A549 (cell line): ENCODE results near the gene EDN2. TPM values are rescaled to one million over a fixed set of nuclear protein-coding genes. Genes with fewer than 3 reads are reported as not detected.

Source experiments
- ATAC-seq, 2 experiments: fragments of 200-7000 bp in 1 of 2; fragments of >200 bp in 1 of 2; cut with Nextera tagmentation in 1 of 2; cut with Tn5 transposase in 1 of 2; 3 replicates each; pipeline versions ENCODE4 v1.8.0 to v1.9.1; 2018 to 2020; ENCODE audit warnings: mild to moderate bottlenecking in 1 of 2, moderate library complexity in 1 of 2
- CTCF ChIA-PET: fragments of 300-600 bp; sonication (Branson Sonifier 250); formaldehyde crosslinking; extraction: SDS; loops from one replicate; lab custom pipeline; 2021; ENCODE audit warnings: antibody characterized with exemption, inconsistent platforms; lab: Yijun Ruan, JAX
- POLR2A ChIA-PET: fragments of 350-600 bp; formaldehyde crosslinking; extraction: SDS; loops from one replicate; lab custom pipeline; 2021; ENCODE audit warnings: antibody characterized with exemption, inconsistent platforms; lab: Yijun Ruan, JAX
- DNase-seq, 2 experiments: peaks; one replicate each; pipeline versions ENCODE4 v3.0.0 to v3.0.0-alpha.2; 2011 to 2016; ENCODE audit warnings: low read depth in 1 of 2, low spot score in 1 of 2
- FAIRE-seq: peaks from 2 replicates; lab custom pipeline; 2011; peaks lifted over from hg19 to GRCh38; lab: Jason Lieb, UNC
- H3K27ac ChIP-seq, 2 experiments: fragments of >200 bp; sonication (Bioruptor Twin); formaldehyde crosslinking; 3 replicates each; pipeline ENCODE4 v1.5.1; 2016 to 2017
- H3K4me1 ChIP-seq: fragments of >200 bp; sonication (Bioruptor Twin); formaldehyde crosslinking; 3 replicates; pipeline ENCODE4 v1.6.1; 2016
- H3K4me2 ChIP-seq: fragments of >200 bp; sonication (Bioruptor Twin); formaldehyde crosslinking; 3 replicates; pipeline ENCODE4 v1.6.1; 2016
- H3K4me3 ChIP-seq: fragments of >200 bp; sonication (Bioruptor Twin); formaldehyde crosslinking; 3 replicates; pipeline ENCODE4 v1.5.1; 2016
- H3K9me3 ChIP-seq: fragments of >200 bp; sonication (Bioruptor Twin); formaldehyde crosslinking; 3 replicates; pipeline ENCODE4 v1.6.1; 2016
- CBX8 ChIP-seq: fragments of 200-600 bp; sonication (generic); IDR thresholded peaks from 2 replicates; pipeline ENCODE4 v1.6.1; 2016
- CHD2 ChIP-seq: fragments of 150-350 bp; IDR thresholded peaks from 2 replicates; pipeline ENCODE4 v1.6.1; 2014; ENCODE audit warnings: low read length; ENCODE audit not compliant: partially characterized antibody
- CHD4 ChIP-seq: fragments of 200-600 bp; sonication (generic); IDR thresholded peaks from 2 replicates; pipeline ENCODE4 v1.6.1; 2016; ENCODE audit warnings: antibody characterized with exemption, mild to moderate bottlenecking, borderline replicate concordance
- EHF ChIP-seq: fragments of 250-450 bp; sonication (Bioruptor Pico); IDR thresholded peaks from 2 replicates; pipeline ENCODE4 v1.5.0; 2020; ENCODE audit warnings: mild to moderate bottlenecking
- EHMT2 ChIP-seq: fragments of 200-600 bp; sonication (generic); IDR thresholded peaks from 2 replicates; pipeline ENCODE4 v1.6.1; 2016; ENCODE audit warnings: antibody characterized with exemption, low read depth, mild to moderate bottlenecking, moderate library complexity
- EP300 ChIP-seq, 2 experiments: fragments of >200 bp; sonication (Bioruptor Twin); formaldehyde crosslinking; IDR thresholded peaks; 2 replicates in 1 of 2; 3 replicates in 1 of 2; pipeline ENCODE4 v1.6.1; 2016 to 2017
- FOXS1 ChIP-seq: fragments of 250-450 bp; sonication (Bioruptor Pico); IDR thresholded peaks from 2 replicates; pipeline ENCODE4 v1.5.0; 2020; ENCODE audit warnings: mild to moderate bottlenecking, moderate library complexity
- HEYL ChIP-seq: fragments of 250-450 bp; sonication (Bioruptor Pico); IDR thresholded peaks from 2 replicates; pipeline ENCODE4 v1.8.0; 2021; ENCODE audit warnings: mild to moderate bottlenecking, moderate library complexity
- HMGXB4 ChIP-seq: fragments of 250-450 bp; sonication (Bioruptor Pico); IDR thresholded peaks from 2 replicates; pipeline ENCODE4 v1.5.0; 2021; ENCODE audit warnings: mild to moderate bottlenecking, moderate library complexity, borderline replicate concordance
- HOXB5 ChIP-seq: fragments of 250-450 bp; sonication (Bioruptor Pico); IDR thresholded peaks from 2 replicates; pipeline ENCODE4 v1.5.0; 2020; ENCODE audit warnings: mild to moderate bottlenecking, moderate library complexity
- KDM5A ChIP-seq: fragments of 200-600 bp; sonication (generic); IDR thresholded peaks from 2 replicates; pipeline ENCODE4 v1.6.1; 2016; ENCODE audit warnings: antibody characterized with exemption, mild to moderate bottlenecking
- MAFK ChIP-seq: fragments of 450-650 bp; IDR thresholded peaks from 2 replicates; pipeline ENCODE4 v1.6.1; 2014; ENCODE audit not compliant: partially characterized antibody
- MYC ChIP-seq: IDR thresholded peaks from 2 replicates; pipeline ENCODE4 v1.6.1; 2012; ENCODE audit warnings: mild to moderate bottlenecking, inconsistent platforms, low read length, improper control_type of control experiment, borderline replicate concordance
- NPAS2 ChIP-seq: fragments of 250-450 bp; sonication (Bioruptor Pico); IDR thresholded peaks from 2 replicates; pipeline ENCODE4 v1.8.0; 2022; ENCODE audit warnings: mild to moderate bottlenecking, moderate library complexity, borderline replicate concordance
- NR3C1 ChIP-seq: fragments of >200 bp; sonication (Bioruptor Twin); formaldehyde crosslinking; IDR thresholded peaks from 3 replicates; pipeline ENCODE4 v1.6.1; 2017
- PBX3 ChIP-seq: IDR thresholded peaks from 2 replicates; pipeline ENCODE4 v1.6.1; 2012
- PHF8 ChIP-seq: fragments of 200-600 bp; sonication (generic); IDR thresholded peaks from 2 replicates; pipeline ENCODE4 v1.6.1; 2016; ENCODE audit warnings: low read depth, mild to moderate bottlenecking, antibody characterized with exemption, moderate library complexity, borderline replicate concordance
- POLR2AphosphoS2 ChIP-seq: conservative IDR thresholded peaks from 2 replicates; pipeline ENCODE4 v1.6.1; 2012; ENCODE audit warnings: low read length, improper control_type of control experiment, inconsistent platforms
- RARB ChIP-seq: fragments of 250-450 bp; sonication (Bioruptor Pico); IDR thresholded peaks from 2 replicates; pipeline ENCODE4 v1.8.0; 2021; ENCODE audit warnings: mild to moderate bottlenecking, moderate library complexity
- RCOR1 ChIP-seq: fragments of 150-350 bp; IDR thresholded peaks from 2 replicates; pipeline ENCODE4 v1.6.1; 2014; ENCODE audit warnings: antibody characterized with exemption, low read length, low read depth
- TFCP2L1 ChIP-seq: fragments of 250-450 bp; sonication (Bioruptor Pico); IDR thresholded peaks from 2 replicates; pipeline ENCODE4 v1.5.0; 2021; ENCODE audit warnings: mild to moderate bottlenecking
- ZC3H11A ChIP-seq: fragments of 450-650 bp; IDR thresholded peaks from 2 replicates; pipeline ENCODE4 v1.6.1; 2014; ENCODE audit warnings: antibody characterized with exemption, mild to moderate bottlenecking
- ZFP36 ChIP-seq: fragments of 450-650 bp; IDR thresholded peaks from 2 replicates; pipeline ENCODE4 v1.6.1; 2014; ENCODE audit warnings: borderline replicate concordance; ENCODE audit not compliant: partially characterized antibody
- ZSCAN20 ChIP-seq: fragments of 250-450 bp; sonication (Bioruptor Pico); IDR thresholded peaks from 2 replicates; pipeline ENCODE4 v1.8.0; 2022; ENCODE audit warnings: mild to moderate bottlenecking, moderate library complexity
- WGBS: methylation state at CpG from one replicate; pipeline ENCODE4 v1.1.6; 2017; ENCODE audit errors: missing lambda C conversion rate; 5-methylcytosine and 5-hydroxymethylcytosine counted together
- polyA plus RNA-seq, 4 experiments: library from polyadenylated mRNA; depleted of rRNA in 3 of 4; stranded (reverse); fragments of >200 nt; fragmentation: RNase III in 1 of 4; extraction: RNeasy Plus Mini Kit Qiagen cat#74134 plus additional on column Dnase treatment in 1 of 4; gene quantifications; 2 replicates in 3 of 4; 3 replicates in 1 of 4; pipeline ENCODE4 v1.2.3, GENCODE V29; 2011 to 2017
- TF ChIP-seq, protein P1 (sequence below): fragments of >200 bp; sonication (Bioruptor Twin); formaldehyde crosslinking; IDR thresholded peaks from 2 replicates; pipeline ENCODE4 v1.6.1; 2016
- TF ChIP-seq, protein P2 (sequence below): fragments of >200 bp; sonication (Bioruptor Twin); formaldehyde crosslinking; IDR thresholded peaks from 3 replicates; pipeline ENCODE4 v1.5.1; 2016

Gene EDN2
- polyA plus RNA-seq, 2 of the 4 experiments (the other 2 are of a cell fraction) = 1.2 to 3.2 TPM

- ChIA-PET POLR2A (no interaction called here), CTCF (interaction anchor here (1.9 kb wide), 1 partner anchor 40 kb away, joined by 6 read pairs; no protein-coding TSS in a partner anchor)
- no peak for FAIRE-seq
- Histone ChIP-seq H3K4me1 (no peaks in the 10 kb centered on the region), H3K4me2 (no peak overlapping the region), H3K27ac (no peak overlapping the region), H3K9me3 (no peaks in the 10 kb centered on the region), H3K4me3 (no peak overlapping the region)
- 85% methylated on average over 11 of the region's 11 CpGs for WGBS
- DNase-seq = no peak
- ATAC-seq = no peak
- TF ChIP-seq TFCP2L1 (CRISPR knock-in tag) = no peak
Measured at GRCh38 chr1:41452704-41453290, 31.7 kb downstream of the EDN2 start.

DNA sequence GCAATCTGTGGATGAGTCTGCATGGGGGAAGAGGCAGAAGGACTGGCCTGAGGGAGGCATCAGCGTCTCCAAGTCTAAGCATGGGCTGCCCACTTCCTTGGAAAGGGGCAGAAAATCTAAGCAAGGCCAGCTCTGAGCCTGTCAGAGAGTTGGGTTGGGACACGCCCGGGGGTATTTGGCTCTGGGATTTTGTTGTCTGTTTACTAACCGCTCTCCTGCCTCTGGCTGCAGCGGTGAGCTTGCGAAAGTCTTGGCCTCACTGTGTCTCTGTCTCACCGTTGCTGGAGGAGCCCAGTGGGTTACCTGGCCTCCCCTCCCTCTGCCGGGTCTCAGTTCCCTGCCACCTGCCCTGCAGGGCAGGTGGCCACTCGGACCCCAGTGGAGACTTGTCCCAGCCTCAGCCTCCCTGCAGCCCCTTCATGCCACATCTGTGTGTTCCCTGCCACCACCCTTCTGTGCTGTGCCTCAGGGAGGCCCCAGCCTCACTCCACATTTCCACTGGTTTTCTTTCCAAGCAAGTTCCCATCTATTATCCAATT, 33.7 kb downstream of the EDN2 start:
- WGBS = 53% methylated on average over 5 of the region's 9 CpGs
- Histone ChIP-seq H3K27ac (no peak overlapping the region), H3K4me2 (no peak overlapping the region), H3K4me1 (no peaks in the 10 kb centered on the region), H3K9me3 (no peaks in the 10 kb centered on the region), H3K4me3 (no peak overlapping the region)
- no peak for FAIRE-seq
- CTCF ChIA-PET = interaction anchor here (0.6 to 1.9 kb wide), 4 partner anchors 28 to 42 kb away, joined by 3 to 6 read pairs (median 3); partner anchors contain the start of gene EDN2
- no peak for ATAC-seq
- no peak for DNase-seq
- TF ChIP-seq HEYL (CRISPR knock-in tag) (no peak), EHMT2 (no peak), CHD2 (no peak), KDM5A (no peak), ZC3H11A (no peak), CHD4 (no peak), ZFP36 (no peak), NR3C1 (no peak), FOXS1 (CRISPR knock-in tag) (no peak), HMGXB4 (CRISPR knock-in tag) (no peak), MYC (no peak), CBX8 (no peak), PHF8 (no peak), PBX3 (no peak), ZSCAN20 (CRISPR knock-in tag) (no peak)
- TF ChIP-seq, protein P1, sequence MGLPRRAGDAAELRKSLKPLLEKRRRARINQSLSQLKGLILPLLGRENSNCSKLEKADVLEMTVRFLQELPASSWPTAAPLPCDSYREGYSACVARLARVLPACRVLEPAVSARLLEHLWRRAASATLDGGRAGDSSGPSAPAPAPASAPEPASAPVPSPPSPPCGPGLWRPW = no peak
- POLR2A ChIA-PET = no interaction called here

DNA sequence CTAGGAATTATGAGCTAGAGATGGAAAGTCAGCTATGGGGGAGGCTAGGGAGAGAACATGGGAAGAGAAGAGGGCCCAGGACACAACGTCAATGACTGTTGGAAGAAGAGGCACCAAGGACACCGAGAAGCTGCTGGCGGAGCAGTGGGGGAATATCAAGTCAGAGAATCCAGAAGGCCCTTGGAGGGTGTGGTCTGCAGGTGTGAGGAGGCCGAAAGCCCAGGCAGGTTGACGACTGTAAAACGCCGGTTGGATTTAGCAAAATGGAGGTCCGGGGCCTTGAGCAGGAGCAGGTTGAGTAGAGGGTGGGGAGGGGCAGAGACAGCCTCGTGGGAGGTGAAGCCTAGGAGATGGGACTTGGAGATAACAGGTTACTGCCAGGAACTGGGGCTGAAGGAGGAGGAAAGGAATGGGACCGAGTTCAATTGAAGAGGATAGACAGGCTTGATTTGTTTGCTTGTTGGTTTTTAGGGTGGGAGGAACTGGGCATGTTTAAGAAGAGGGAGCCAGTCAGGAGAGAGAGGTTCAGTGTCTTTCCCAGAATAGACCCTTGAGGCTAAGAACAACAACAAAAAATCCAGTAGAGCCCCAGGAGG, 35.1 kb downstream of the EDN2 start:
- H3K9me3 ChIP-seq = peaks cover 7% of the 10 kb centered on the region; the same call in 2 of the 3 replicates
- H3K4me2 ChIP-seq = no peak overlapping the region
- CTCF ChIA-PET = interaction anchor here (1.0 to 1.2 kb wide), 2 partner anchors 13 to 35 kb away, joined by 3 read pairs; partner anchors contain the start of gene EDN2
- DNase-seq = no peak
- POLR2A ChIA-PET = no interaction called here
- no peak overlapping the region for H3K27ac ChIP-seq
- no peak for ATAC-seq
- no peaks in the 10 kb centered on the region for H3K4me1 ChIP-seq
- no peak for FAIRE-seq
- H3K4me3 ChIP-seq = no peak overlapping the region
- WGBS = 80% methylated on average over 10 of the region's 10 CpGs
- TF ChIP-seq RARB (no peak), POLR2AphosphoS2 (no peak), HMGXB4 (CRISPR knock-in tag) (no peak), HOXB5 (CRISPR knock-in tag) (no peak), EHF (CRISPR knock-in tag) (no peak), ZC3H11A (no peak), MAFK (no peak), RCOR1 (no peak), EP300 (IDR thresholded peaks at IDR 0.05) (no peak), NPAS2 (CRISPR knock-in tag) (no peak)
- TF ChIP-seq, protein P2, sequence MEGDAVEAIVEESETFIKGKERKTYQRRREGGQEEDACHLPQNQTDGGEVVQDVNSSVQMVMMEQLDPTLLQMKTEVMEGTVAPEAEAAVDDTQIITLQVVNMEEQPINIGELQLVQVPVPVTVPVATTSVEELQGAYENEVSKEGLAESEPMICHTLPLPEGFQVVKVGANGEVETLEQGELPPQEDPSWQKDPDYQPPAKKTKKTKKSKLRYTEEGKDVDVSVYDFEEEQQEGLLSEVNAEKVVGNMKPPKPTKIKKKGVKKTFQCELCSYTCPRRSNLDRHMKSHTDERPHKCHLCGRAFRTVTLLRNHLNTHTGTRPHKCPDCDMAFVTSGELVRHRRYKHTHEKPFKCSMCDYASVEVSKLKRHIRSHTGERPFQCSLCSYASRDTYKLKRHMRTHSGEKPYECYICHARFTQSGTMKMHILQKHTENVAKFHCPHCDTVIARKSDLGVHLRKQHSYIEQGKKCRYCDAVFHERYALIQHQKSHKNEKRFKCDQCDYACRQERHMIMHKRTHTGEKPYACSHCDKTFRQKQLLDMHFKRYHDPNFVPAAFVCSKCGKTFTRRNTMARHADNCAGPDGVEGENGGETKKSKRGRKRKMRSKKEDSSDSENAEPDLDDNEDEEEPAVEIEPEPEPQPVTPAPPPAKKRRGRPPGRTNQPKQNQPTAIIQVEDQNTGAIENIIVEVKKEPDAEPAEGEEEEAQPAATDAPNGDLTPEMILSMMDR = no peak
- TF ChIP-seq, protein P1 = no peak
